HepG2 (cell line): ENCODE results near the gene AARS2.

Source experiments
- EP300 ChIP-seq, 3 experiments: sonication (generic) in 1 of 3; formaldehyde crosslinking in 1 of 3; IDR thresholded peaks; 2 replicates each; pipeline versions ENCODE4 v1.5.1 to v1.6.1; 2011 to 2020; ENCODE audit warnings: low read depth in 2 of 3, low read length in 2 of 3, borderline replicate concordance in 1 of 3, improper control_type of control experiment in 1 of 3, mild to moderate bottlenecking in 1 of 3, missing genetic modification reagents in 1 of 3, moderate library complexity in 1 of 3
- PHF8 ChIP-seq: sonication (generic); formaldehyde crosslinking; IDR thresholded peaks from 2 replicates; pipeline ENCODE4 v1.5.0; 2020; ENCODE audit warnings: missing genetic modification reagents
- RFXANK ChIP-seq: IDR thresholded peaks from 2 replicates; pipeline ENCODE4 v1.6.1; 2016
- TAF1 ChIP-seq: sonication (generic); formaldehyde crosslinking; IDR thresholded peaks from 2 replicates; pipeline ENCODE4 v1.4.0; 2020; ENCODE audit warnings: missing genetic modification reagents
- ZNF232 ChIP-seq: sonication (generic); formaldehyde crosslinking; IDR thresholded peaks from 2 replicates; pipeline ENCODE4 v1.4.0; 2020; ENCODE audit warnings: missing genetic modification reagents, borderline replicate concordance
- ZNF274 ChIP-seq: sonication (generic); formaldehyde crosslinking; IDR thresholded peaks from 2 replicates; pipeline ENCODE4 v1.5.1; 2020; ENCODE audit warnings: mild to moderate bottlenecking, missing genetic modification reagents
- TF ChIP-seq, protein P1 (sequence below): sonication (generic); formaldehyde crosslinking; IDR thresholded peaks from 2 replicates; pipeline ENCODE4 v1.5.0; 2020; ENCODE audit warnings: missing genetic modification reagents, mild to moderate bottlenecking, borderline replicate concordance
- TF ChIP-seq, protein P2 (sequence below): sonication (generic); formaldehyde crosslinking; IDR thresholded peaks from 2 replicates; pipeline ENCODE4 v1.9.0; 2021; ENCODE audit warnings: missing genetic modification reagents, borderline replicate concordance
- TF ChIP-seq, protein P3 (sequence below): sonication (generic); formaldehyde crosslinking; IDR thresholded peaks from 2 replicates; pipeline ENCODE4 v1.5.0; 2020; ENCODE audit warnings: mild to moderate bottlenecking, missing genetic modification reagents, moderate library complexity

DNA sequence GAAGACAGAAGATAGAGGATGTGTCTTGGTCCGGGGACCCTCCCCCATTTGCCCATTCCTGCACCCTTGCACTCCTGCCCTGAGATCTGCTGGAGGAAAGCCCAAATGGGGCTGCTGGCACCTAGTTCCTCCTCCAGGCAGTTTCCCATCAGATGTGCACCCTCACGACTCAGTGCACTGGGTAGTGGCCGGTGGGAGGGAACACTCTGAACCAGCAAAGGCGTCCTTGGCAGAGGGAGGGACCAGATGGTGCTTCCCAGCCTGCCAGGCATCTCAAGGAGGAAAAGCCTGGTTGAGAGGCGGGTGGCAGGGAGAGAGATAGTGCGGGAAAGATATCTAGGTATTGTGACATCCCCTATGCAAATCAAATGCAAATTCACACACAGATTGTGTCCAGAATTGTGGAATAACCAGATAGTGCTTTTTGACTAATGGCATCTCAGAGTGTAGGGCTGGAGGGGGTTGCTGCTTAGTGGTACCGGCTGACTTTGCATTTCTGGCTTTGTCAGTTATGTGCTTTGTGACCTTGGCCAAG lies 23.4 kb downstream of the AARS2 start:
- TF ChIP-seq EP300 (IDR thresholded peaks at IDR 0.05; ENCODE audit: low read depth in 2 of 2, low read length in 2 of 2) (no peak), EP300 (CRISPR knock-in tag; IDR thresholded peaks at IDR 0.05; ENCODE audit: borderline replicate concordance) (no peak), ZNF232 (CRISPR knock-in tag) (no peak), ZNF274 (CRISPR knock-in tag) (no peak), RFXANK (no peak), PHF8 (CRISPR knock-in tag) (no peak), TAF1 (CRISPR knock-in tag) (no peak)
- TF ChIP-seq, protein P1, sequence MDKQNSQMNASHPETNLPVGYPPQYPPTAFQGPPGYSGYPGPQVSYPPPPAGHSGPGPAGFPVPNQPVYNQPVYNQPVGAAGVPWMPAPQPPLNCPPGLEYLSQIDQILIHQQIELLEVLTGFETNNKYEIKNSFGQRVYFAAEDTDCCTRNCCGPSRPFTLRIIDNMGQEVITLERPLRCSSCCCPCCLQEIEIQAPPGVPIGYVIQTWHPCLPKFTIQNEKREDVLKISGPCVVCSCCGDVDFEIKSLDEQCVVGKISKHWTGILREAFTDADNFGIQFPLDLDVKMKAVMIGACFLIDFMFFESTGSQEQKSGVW (CRISPR knock-in tag): no peak
- TF ChIP-seq, protein P2, sequence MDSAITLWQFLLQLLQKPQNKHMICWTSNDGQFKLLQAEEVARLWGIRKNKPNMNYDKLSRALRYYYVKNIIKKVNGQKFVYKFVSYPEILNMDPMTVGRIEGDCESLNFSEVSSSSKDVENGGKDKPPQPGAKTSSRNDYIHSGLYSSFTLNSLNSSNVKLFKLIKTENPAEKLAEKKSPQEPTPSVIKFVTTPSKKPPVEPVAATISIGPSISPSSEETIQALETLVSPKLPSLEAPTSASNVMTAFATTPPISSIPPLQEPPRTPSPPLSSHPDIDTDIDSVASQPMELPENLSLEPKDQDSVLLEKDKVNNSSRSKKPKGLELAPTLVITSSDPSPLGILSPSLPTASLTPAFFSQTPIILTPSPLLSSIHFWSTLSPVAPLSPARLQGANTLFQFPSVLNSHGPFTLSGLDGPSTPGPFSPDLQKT (CRISPR knock-in tag): no peak
- TF ChIP-seq, protein P3, sequence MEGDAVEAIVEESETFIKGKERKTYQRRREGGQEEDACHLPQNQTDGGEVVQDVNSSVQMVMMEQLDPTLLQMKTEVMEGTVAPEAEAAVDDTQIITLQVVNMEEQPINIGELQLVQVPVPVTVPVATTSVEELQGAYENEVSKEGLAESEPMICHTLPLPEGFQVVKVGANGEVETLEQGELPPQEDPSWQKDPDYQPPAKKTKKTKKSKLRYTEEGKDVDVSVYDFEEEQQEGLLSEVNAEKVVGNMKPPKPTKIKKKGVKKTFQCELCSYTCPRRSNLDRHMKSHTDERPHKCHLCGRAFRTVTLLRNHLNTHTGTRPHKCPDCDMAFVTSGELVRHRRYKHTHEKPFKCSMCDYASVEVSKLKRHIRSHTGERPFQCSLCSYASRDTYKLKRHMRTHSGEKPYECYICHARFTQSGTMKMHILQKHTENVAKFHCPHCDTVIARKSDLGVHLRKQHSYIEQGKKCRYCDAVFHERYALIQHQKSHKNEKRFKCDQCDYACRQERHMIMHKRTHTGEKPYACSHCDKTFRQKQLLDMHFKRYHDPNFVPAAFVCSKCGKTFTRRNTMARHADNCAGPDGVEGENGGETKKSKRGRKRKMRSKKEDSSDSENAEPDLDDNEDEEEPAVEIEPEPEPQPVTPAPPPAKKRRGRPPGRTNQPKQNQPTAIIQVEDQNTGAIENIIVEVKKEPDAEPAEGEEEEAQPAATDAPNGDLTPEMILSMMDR (CRISPR knock-in tag): no peak
